ENCODE results near the gene SPHK1.
"Not testable (repeated sequence)": the region's sequence is repeated elsewhere in the genome, so short reads cannot be mapped to it uniquely, and the experiment has no call there.

The SPHK1 gene

GRCh38 chr17:76384222-76384986, at the start of gene SPHK1:
Gene SPHK1 (plus strand): TSS chr17:76384609. CDS start chr17:76385645, 1,036 bp downstream.
- peak; percentile 81 for DNase-seq

GRCh38 chr17:76335716-76336381, 48.6 kb upstream of the SPHK1 start:
- DNase-seq = no peak

- DNase-seq = no peak
These were observed 47.5 kb upstream of the SPHK1 start for GRCh38 chr17:76336756-76337412.

GRCh38 chr17:76337413-76337777, 47.0 kb upstream of the SPHK1 start:
- DNase-seq = no peak

GRCh38 chr17:76341301-76341700, 43.1 kb upstream of the SPHK1 start:
- DNase-seq = no peak

- DNase-seq = no peak
These were observed 41.3 kb upstream of the SPHK1 start for GRCh38 chr17:76343106-76343505.

GRCh38 chr17:76345377-76345974, 38.9 kb upstream of the SPHK1 start:
- DNase-seq = no peak

- not testable (repeated sequence) for DNase-seq
These were observed 37.5 kb upstream of the SPHK1 start for GRCh38 chr17:76346936-76347335.

- no peak for DNase-seq
These were observed 33.9 kb upstream of the SPHK1 start for GRCh38 chr17:76350463-76350862.

- DNase-seq = no peak
These were observed 32.8 kb upstream of the SPHK1 start for GRCh38 chr17:76351526-76352071.

- DNase-seq = no peak
These were observed 31.3 kb upstream of the SPHK1 start for GRCh38 chr17:76353004-76353598.

GRCh38 chr17:76353599-76354316, 30.7 kb upstream of the SPHK1 start, which contains the start of gene PRPSAP1:
Gene PRPSAP1 (minus strand): TSS chr17:76353916. CDS start chr17:76353703, 213 bp downstream.
- peak; percentile 94 for DNase-seq

GRCh38 chr17:76354317-76354729, 30.1 kb upstream of the SPHK1 start:
- no peak for DNase-seq

- DNase-seq = no peak
These were observed 29.6 kb upstream of the SPHK1 start for GRCh38 chr17:76354747-76355310.

GRCh38 chr17:76356803-76357456, 27.5 kb upstream of the SPHK1 start:
- no peak for DNase-seq

- DNase-seq = no peak
These were observed 26.7 kb upstream of the SPHK1 start for GRCh38 chr17:76357597-76358158.

GRCh38 chr17:76359375-76359774, 25.0 kb upstream of the SPHK1 start:
- DNase-seq = no peak

- DNase-seq = not testable (repeated sequence)
These were observed 24.6 kb upstream of the SPHK1 start for GRCh38 chr17:76359776-76360175.

- no peak for DNase-seq
These were observed 23.9 kb upstream of the SPHK1 start for GRCh38 chr17:76360461-76360860.

- no peak for DNase-seq
These were observed 21.1 kb upstream of the SPHK1 start for GRCh38 chr17:76363107-76363842.

All from right hindlimb (tissue), 1 donor.